K562 (cell line): Measurements from ENCODE around the gene GATM. TPM values are rescaled to one million over a fixed set of nuclear protein-coding genes. Genes with fewer than 3 reads are reported as not detected.

ENCODE experiments used
- EHMT2 ChIP-seq: fragments of 450-650 bp; IDR thresholded peaks from 2 replicates; pipeline ENCODE4 v1.6.1; 2018; ENCODE audit warnings: antibody characterized with exemption
- KLF10 ChIP-seq: fragments of 250-450 bp; sonication (Bioruptor Pico); IDR thresholded peaks from 2 replicates; pipeline ENCODE4 v1.6.1; 2021; ENCODE audit warnings: matching md5 sums
- MYC ChIP-seq, 2 experiments: fragments of 250-450 bp in 1 of 2; sonication (Bioruptor Pico) in 1 of 2; IDR thresholded peaks; 2 replicates each; pipeline versions ENCODE4 v1.5.1 to v1.6.1; 2012 to 2021; ENCODE audit warnings: low read depth in 2 of 2, borderline replicate concordance in 1 of 2, improper control_type of control experiment in 1 of 2, low read length in 1 of 2, mild to moderate bottlenecking in 1 of 2, moderate library complexity in 1 of 2
- POLR2H ChIP-seq: IDR thresholded peaks from 2 replicates; pipeline ENCODE4 v1.6.1; 2016; ENCODE audit warnings: missing genetic modification characterization, low read depth, mild to moderate bottlenecking, control low read depth, missing compliant biosample characterization, moderate library complexity
- RAD21 ChIP-seq, 2 experiments: fragments of 250-450 bp in 1 of 2; fragments of 450-650 bp in 1 of 2; sonication (Bioruptor Pico) in 1 of 2; formaldehyde crosslinking in 1 of 2; IDR thresholded peaks in 1 of 2; conservative IDR thresholded peaks in 1 of 2; 2 replicates each; pipeline versions ENCODE4 v1.4.0 to v1.8.0; 2020 to 2022; ENCODE audit warnings: mild to moderate bottlenecking in 2 of 2, moderate library complexity in 1 of 2
- REST ChIP-seq, 2 experiments: fragments of 450-650 bp; formaldehyde crosslinking in 1 of 2; IDR thresholded peaks; 2 replicates each; pipeline versions ENCODE4 v1.4.0 to v1.6.1; 2014 to 2020; ENCODE audit warnings: mild to moderate bottlenecking in 2 of 2, borderline replicate concordance in 1 of 2, low read depth in 1 of 2
- YY1 ChIP-seq, 3 experiments: IDR thresholded peaks; 2 replicates each; pipeline ENCODE4 v1.6.1; 2011; ENCODE audit warnings: low read length in 2 of 3, mild to moderate bottlenecking in 2 of 3, moderate library complexity in 2 of 3, borderline replicate concordance in 1 of 3, control low read depth in 1 of 3, low read depth in 1 of 3; ENCODE audit not compliant: insufficient read depth in 3 of 3, insufficient replicate concordance in 2 of 3, control insufficient read depth in 1 of 3, insufficient read length in 1 of 3; ENCODE audit errors: extremely low read depth in 1 of 3
- polyA plus RNA-seq, 8 experiments: library from polyadenylated mRNA; depleted of rRNA in 4 of 8; stranded (reverse) in 5 of 8; unstranded in 3 of 8; fragments of >200 nt; fragmentation: Nextera tagmentation in 2 of 8; fragmentation: Illumina TruSeq in 1 of 8; extraction: Ambion mirVana in 2 of 8; extraction: Trizol in 1 of 8; gene quantifications; 2 replicates each; pipeline versions ENCODE4 v1.2.1 to v1.2.3, GENCODE V29; 2011 to 2014; ENCODE audit warnings: inconsistent platforms in 1 of 8, missing spikeins in 1 of 8
- total RNA-seq, 7 experiments: library from RNA; depleted of rRNA in 6 of 7; stranded (reverse); fragments of >200 nt in 6 of 7; fragmentation: Illumina TruSeq in 2 of 7; extraction: Trizol in 2 of 7; gene quantifications; 2 replicates each; pipeline versions ENCODE4 v1.2.1 to v1.2.3, GENCODE V29; 2011 to 2021; ENCODE audit warnings: low replicate concordance in 1 of 7
- TF ChIP-seq, protein P1 (sequence below), 2 experiments: fragments of 450-650 bp in 1 of 2; IDR thresholded peaks; 2 replicates each; pipeline ENCODE4 v1.6.1; 2011 to 2017; ENCODE audit warnings: low read depth in 2 of 2, antibody characterized with exemption in 1 of 2, borderline replicate concordance in 1 of 2, low read length in 1 of 2, mild to moderate bottlenecking in 1 of 2, mixed read lengths in 1 of 2; ENCODE audit not compliant: control insufficient read depth in 1 of 2
- TF ChIP-seq, protein P2 (sequence below): fragments of 450-650 bp; IDR thresholded peaks from 2 replicates; pipeline ENCODE4 v1.6.1; 2018; ENCODE audit warnings: mild to moderate bottlenecking, low read depth; ENCODE audit not compliant: partially characterized antibody

Gene GATM
- total and polyA plus RNA-seq, 9 of the 15 experiments (the other 6 are each of a cell fraction or from before 2014, with no cell fraction given): 0.11 to 1.1 (median 0.65) TPM

- TF ChIP-seq REST (IDR thresholded peaks at IDR 0.05; ENCODE audit: borderline replicate concordance): peak; percentile 55
- TF ChIP-seq REST (CRISPR knock-in tag; IDR thresholded peaks at IDR 0.05; ENCODE audit: low read depth): no peak
- TF ChIP-seq, protein P1, sequence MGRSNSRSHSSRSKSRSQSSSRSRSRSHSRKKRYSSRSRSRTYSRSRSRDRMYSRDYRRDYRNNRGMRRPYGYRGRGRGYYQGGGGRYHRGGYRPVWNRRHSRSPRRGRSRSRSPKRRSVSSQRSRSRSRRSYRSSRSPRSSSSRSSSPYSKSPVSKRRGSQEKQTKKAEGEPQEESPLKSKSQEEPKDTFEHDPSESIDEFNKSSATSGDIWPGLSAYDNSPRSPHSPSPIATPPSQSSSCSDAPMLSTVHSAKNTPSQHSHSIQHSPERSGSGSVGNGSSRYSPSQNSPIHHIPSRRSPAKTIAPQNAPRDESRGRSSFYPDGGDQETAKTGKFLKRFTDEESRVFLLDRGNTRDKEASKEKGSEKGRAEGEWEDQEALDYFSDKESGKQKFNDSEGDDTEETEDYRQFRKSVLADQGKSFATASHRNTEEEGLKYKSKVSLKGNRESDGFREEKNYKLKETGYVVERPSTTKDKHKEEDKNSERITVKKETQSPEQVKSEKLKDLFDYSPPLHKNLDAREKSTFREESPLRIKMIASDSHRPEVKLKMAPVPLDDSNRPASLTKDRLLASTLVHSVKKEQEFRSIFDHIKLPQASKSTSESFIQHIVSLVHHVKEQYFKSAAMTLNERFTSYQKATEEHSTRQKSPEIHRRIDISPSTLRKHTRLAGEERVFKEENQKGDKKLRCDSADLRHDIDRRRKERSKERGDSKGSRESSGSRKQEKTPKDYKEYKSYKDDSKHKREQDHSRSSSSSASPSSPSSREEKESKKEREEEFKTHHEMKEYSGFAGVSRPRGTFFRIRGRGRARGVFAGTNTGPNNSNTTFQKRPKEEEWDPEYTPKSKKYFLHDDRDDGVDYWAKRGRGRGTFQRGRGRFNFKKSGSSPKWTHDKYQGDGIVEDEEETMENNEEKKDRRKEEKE (IDR thresholded peaks at IDR 0.05; ENCODE audit: borderline replicate concordance in 1 of 2, control insufficient read depth in 1 of 2, low read depth in 2 of 2, low read length in 1 of 2): no peak
- no peak for TF ChIP-seq KLF10 (CRISPR knock-in tag)
- 0 out of 2 replicates have a peak, but pooled peaks have one; percentile 29 for TF ChIP-seq POLR2H (tag)
- peak in 1 of 2 experiments; percentile 42; a peak in 2 of 4 replicates for TF ChIP-seq RAD21 (CRISPR knock-in tag; conservative IDR thresholded peaks at IDR 0.05 in 1 of 2, IDR thresholded peaks at IDR 0.05 in 1 of 2)
- TF ChIP-seq MYC (IDR thresholded peaks at IDR 0.05; ENCODE audit: low read depth, low read length): 0 out of 2 replicates have a peak, but pooled peaks have one; percentile 16
- TF ChIP-seq MYC (CRISPR knock-in tag; IDR thresholded peaks at IDR 0.05; ENCODE audit: borderline replicate concordance, low read depth): no peak
- TF ChIP-seq, protein P2, sequence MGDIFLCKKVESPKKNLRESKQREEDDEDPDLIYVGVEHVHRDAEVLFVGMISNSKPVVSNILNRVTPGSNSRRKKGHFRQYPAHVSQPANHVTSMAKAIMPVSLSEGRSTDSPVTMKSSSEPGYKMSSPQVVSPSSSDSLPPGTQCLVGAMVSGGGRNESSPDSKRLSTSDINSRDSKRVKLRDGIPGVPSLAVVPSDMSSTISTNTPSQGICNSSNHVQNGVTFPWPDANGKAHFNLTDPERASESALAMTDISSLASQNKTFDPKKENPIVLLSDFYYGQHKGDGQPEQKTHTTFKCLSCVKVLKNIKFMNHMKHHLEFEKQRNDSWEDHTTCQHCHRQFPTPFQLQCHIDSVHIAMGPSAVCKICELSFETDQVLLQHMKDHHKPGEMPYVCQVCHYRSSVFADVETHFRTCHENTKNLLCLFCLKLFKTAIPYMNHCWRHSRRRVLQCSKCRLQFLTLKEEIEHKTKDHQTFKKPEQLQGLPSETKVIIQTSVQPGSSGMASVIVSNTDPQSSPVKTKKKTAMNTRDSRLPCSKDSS: no peak
- TF ChIP-seq YY1 (IDR thresholded peaks at IDR 0.05; ENCODE audit: borderline replicate concordance in 1 of 3, control insufficient read depth in 1 of 3, extremely low read depth in 1 of 3, insufficient read depth in 3 of 3, insufficient read length in 1 of 3, insufficient replicate concordance in 2 of 3, low read depth in 1 of 3, low read length in 2 of 3): peak in 1 of 3 experiments; percentile 41
- TF ChIP-seq EHMT2: peak; percentile 51; the same call in 1 of the 2 replicates
Observed at GRCh38 chr15:45314960-45315359, 63.4 kb downstream of the GATM start (continued).
